ENCODE results near the gene HBS1L.

HBS1L gene

DNA sequence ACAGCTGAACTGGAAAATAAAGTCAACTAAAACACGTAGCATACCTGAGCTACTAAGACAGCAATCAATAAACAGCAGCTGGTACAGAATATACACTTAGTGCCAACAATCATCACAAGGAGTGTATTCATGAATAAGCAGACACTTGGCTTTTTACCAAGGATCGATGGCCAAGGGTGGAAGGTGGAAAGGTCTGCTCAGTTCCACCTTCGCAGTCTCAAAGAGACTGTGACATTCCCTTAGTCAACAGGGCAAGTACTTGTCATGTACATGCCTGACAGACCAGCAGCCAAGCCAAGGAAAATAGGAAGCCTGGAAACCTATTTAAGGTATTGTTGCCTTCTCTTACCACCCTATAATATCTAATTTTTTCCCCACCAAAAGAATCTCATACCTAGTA is 21.4 kb downstream of the HBS1L start:
- DNase-seq, result no peak

DNA sequence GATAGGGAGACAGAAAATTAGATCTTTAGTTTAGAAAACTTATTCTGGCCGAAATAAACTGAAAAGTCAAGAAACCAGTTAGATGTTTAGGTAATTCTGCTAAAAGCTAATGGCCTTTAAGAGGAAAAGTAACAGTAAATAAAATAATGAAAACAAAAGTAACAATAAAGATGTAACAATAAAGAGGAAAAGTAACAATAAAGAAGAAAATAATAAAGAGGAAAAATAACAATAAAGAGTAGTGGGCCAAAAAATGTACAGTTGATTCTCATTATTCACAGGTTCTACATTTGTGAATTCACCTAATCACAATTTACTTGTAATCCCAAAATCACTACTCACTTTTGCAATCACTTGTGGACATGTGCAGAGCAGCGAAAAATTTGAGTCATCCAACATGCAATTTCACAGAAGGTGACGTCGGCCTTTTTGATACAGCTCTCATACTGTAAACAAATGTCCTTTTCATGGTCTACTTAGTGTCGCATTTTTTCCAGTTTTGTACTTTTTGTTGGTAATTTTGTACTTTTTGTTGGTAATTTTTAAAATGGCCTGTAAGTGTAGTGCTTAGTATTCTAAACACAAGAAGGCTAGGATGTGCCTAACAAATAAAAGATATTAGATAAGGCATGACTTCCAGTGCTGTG is 24.0 kb downstream of the HBS1L start:
- no peak for DNase-seq

DNA sequence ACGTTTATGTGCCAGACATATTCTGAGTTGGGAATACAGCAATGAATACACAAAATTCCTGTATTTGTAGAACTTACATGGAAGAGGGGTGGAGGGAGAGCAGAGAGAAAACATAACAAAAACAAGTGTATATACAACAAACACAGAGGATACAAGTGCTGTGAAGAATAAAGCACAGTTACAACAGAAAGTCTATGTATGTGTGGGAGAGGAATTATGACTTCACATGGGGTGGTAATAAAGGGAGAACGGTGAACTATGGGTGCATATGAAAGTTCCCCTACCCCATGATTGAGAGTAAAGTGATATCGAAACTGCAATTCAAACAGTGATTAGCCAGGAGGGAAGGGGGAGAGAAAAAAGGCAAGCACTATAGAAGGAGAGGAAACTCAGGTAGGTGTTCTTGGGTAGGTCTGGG is 24.6 kb downstream of the HBS1L start:
- no peak for DNase-seq

DNA sequence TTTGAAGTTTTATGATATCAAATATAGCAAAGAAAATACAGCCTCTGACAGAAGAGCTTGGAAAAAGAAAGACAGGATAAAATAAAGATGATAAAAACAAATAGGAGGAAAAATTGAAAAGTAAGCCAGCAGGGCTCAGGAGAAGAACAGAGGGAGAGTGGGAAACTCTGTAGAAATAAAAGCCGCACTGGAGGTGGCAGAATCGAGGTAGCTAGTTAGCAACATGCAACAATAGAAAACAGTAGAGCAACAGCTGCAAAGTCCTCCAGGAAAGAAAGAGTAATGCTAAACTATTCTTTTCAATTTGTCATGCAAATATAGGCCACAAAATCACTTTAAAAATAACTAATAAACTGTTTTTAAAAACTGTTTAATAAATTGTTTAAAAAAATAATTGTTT is 28.8 kb downstream of the HBS1L start:
- DNase-seq, result no peak

DNA sequence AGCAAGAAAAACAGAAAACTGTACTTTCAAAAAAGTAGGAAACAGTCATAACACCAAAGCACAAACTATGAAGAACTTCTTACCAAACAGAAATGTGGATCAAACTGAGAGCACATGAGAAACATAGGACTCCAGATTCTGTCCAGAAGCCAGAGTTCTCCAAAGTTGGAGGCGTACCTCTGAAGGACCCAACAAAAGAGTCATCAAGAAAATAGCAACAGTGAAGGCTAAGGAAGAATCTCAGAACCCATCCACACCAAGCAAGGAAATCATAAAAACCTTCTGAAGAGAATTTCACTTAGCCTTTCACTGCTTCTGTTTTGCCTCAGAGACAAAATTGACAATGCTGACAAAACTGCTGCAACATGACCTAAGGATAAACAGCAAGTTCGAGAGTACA is 29.4 kb downstream of the HBS1L start:
- no peak for DNase-seq

DNA sequence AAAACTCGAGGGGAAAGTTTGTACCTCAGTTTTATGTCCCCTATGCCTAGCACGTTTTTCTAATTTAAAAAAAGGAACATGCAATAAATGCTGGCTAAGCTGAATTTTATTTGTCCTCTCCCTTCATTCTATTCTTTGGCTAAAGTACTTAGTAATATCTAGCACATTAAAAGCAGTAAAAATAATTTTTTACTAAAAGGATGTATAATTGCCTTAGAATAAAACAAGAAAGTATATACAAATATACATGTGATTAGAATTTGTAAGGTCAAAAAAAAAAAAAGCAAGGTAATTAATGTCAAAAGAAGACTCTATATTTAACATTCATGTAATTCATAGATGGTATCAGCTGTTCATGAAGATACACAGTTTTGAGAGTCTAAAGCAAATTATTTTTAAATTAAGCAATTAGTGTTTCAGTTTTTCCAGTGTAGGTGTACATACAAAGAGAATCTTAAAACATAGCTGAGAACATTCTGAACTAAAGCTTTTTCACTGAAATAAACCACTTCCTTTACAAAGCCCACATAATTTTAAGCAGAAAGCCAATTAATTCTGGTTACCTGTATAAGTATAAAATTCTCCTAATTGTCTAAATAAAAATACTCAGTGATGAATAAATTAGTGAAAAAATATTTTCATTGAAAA is 32.4 kb downstream of the HBS1L start:
- no peak for DNase-seq

DNA sequence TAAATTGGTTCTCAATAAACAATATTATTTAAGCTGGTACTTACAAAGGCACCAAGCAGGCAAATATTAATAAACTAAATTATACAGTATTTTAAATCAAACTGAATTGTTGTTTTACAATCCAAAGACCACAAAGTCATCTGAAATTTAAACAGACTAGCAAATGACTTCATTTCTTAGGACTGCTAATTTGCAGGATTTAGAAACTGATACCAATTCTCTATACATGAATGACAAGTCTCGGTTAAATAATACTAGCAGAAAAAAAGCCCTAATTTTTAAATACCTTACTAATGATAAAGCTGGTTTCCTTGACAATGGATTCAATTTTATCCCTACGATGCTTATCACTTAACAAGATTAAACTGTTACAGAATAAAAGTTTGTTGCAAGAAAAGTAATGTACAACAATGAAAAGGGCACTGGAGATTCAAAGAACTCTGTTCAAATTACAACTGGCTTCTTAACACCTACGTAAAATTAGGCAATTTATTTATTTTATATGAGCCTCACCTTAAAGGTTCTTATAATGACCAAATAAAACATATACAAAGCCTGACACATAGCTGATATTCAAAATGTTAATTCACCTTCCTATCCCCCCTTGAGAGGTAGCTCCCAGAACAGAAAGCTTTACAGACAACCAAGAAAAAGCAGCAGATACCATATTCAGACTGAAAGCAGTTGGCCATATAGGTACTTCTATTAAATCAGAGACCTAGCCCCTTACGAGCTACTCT is 33.1 kb downstream of the HBS1L start:
- no peak for DNase-seq

- no peak for DNase-seq
These were observed 35.7 kb downstream of the HBS1L start for GRCh38 chr6:135018941-135019340.

DNA sequence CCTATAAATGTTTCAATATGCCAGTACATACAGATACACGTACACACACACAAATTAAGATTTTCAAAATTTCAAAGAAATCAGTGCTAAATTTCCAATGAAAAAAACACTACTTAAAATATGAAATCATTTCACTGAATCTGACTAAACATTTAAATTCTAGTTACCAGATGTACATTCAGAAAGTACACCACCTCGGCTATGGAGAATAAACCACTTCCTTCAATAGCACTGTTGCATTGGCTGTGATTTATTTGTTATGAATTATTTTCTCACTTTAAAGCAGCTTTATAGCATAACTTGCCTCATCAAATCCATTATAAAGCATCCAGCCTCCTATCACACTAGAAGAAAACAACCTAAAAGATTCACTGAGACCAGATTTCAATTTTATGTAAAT is 36.6 kb downstream of the HBS1L start:
- no peak for DNase-seq

- DNase-seq, result no peak
These were observed 40.2 kb downstream of the HBS1L start for GRCh38 chr6:135014353-135014832.

- DNase-seq, result no peak
These were observed 41.4 kb downstream of the HBS1L start for GRCh38 chr6:135013211-135013610.

DNA sequence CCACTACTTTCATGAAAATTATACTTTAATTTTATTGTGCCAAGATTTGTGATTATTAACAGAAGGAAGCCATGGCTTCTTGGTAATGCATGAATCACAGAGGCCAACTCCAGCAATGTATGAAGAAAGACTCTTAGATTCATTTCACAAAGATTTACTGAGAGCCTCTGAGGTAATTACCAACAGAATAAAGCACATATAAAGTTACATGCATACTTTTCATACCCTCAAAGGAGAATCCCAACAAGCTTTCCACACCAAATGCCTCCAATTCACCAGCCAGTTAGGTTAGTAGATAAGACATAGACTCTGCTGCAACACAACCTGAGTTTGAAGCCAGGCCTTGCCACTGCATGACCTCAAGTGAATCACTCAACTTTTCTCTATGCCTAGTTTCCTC is 41.9 kb downstream of the HBS1L start:
- DNase-seq, result no peak

DNA sequence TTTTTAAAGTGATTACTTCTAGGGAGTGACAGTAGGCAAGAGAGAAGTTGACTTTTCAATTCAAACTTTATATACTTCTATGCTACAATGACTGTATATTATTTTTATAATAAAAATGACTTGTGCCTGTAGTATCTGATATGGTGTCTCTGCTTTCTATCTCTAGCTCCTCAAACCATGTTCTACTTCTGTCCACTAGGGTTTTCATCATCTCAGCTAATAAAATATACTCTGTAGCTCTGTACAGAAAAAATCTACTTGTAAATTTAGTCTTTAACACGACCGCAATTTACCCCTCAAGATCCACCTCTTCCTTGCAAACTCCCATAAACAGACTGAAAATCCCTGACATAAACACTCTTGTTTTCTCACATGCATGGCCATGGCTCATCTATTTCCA is 42.3 kb downstream of the HBS1L start:
- no peak for DNase-seq

- DNase-seq, result no peak
These were observed 45.7 kb downstream of the HBS1L start for GRCh38 chr6:135008941-135009290.

- no peak for DNase-seq
These were observed 46.3 kb downstream of the HBS1L start for GRCh38 chr6:135008072-135008940.

DNA sequence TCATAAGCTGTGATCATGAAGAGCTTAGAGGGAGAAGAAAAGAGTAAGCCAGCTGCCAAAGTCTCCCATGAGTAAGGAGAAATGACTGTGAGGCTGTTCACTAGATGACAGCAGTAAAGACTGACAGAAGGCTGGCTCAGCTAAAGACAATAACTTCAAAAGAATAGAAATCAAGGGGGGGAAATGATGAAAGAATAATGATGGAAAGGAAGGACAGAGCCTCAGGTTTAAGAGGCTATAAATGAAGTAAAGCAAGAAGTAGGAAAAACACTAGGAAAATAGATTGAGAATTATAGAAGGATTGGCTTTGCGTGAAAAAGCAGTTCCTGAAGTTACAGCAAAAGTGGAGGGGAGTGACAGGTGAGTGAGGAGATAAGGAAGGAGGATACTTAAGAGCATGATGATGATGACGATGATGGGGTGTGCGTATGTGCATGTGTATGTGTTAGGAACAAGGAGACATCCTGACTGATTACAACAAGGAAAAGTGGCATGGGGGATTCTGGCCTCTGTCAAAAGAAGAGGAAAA is 48.2 kb downstream of the HBS1L start:
- DNase-seq, result no peak

- no peak for DNase-seq
These were observed 50.2 kb downstream of the HBS1L start for GRCh38 chr6:135004399-135004798.

DNA sequence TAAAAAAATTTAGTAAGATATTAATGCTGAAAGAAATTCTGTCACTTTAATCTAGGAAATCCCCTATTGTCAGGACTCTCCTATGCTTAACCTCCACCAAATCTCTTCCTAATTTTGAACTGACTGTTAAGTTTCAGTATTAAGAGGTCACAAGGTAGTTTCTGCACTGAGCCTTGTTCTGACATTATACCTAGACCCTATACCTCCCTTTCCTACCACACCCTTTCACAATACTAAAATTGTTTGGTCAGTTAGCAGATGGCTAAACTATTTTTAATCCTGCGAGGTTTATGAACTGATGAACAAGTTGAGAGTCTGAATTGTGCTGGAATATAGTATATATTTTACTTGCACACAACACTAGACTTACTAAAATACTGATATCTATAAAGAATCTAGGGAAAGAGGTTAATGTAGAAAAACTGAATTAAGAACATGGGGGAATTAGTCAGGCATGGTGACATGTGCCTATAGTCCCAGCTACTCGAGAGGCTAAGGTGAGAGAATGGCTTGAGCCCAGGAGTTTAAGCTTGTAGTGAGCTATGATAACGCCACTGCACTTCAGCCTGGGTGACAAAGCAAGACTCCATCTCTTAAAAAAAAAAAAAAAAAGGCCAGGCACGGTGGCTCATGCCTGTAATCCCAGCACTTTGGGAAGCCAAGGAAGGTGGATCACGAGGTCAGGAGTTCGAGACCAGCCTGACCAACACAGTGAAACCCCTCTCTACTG is 51.5 kb downstream of the HBS1L start:
- no peak for DNase-seq

GRCh38 chr6:135002229-135002844 is 52.3 kb downstream of the HBS1L start:
- DNase-seq, result no peak

GRCh38 chr6:134999107-134999506 is 55.5 kb downstream of the HBS1L start:
- DNase-seq, result no peak

GRCh38 chr6:134997133-134997995 is 57.3 kb downstream of the HBS1L start:
- no peak for DNase-seq

All from NCI-H2107 (cell line).